ENCODE data around the gene PATJ.
"Not testable (repeated sequence)": the region's sequence is repeated elsewhere in the genome, so short reads cannot be mapped to it uniquely, and the experiment has no call there.

Gene PATJ

GRCh38 chr1:61887931-61888564, 145.8 kb downstream of the PATJ start:
- no peak for DNase-seq

GRCh38 chr1:61888808-61889207, 146.5 kb downstream of the PATJ start:
- no peak for DNase-seq

- not testable (repeated sequence) for DNase-seq
Measured at GRCh38 chr1:61890435-61890834, 148.2 kb downstream of the PATJ start.

GRCh38 chr1:61892977-61893376, 150.7 kb downstream of the PATJ start:
- no peak for DNase-seq

- DNase-seq, result not testable (repeated sequence)
Measured at GRCh38 chr1:61894296-61894695, 152.0 kb downstream of the PATJ start.

- no peak for DNase-seq
Measured at GRCh38 chr1:61895175-61895574, 152.9 kb downstream of the PATJ start.

- no peak for DNase-seq
Measured at GRCh38 chr1:61898658-61899057, 156.4 kb downstream of the PATJ start.

- no peak for DNase-seq
Measured at GRCh38 chr1:61904354-61904753, 162.1 kb downstream of the PATJ start.

GRCh38 chr1:61907102-61907501, 164.8 kb downstream of the PATJ start:
- DNase-seq, result no peak

GRCh38 chr1:61910035-61910434, 167.8 kb downstream of the PATJ start:
- DNase-seq, result no peak

- DNase-seq, result no peak
Measured at GRCh38 chr1:61914823-61915482, 172.7 kb downstream of the PATJ start.

GRCh38 chr1:61921435-61921834, 179.2 kb downstream of the PATJ start:
- no peak for DNase-seq

- DNase-seq, result no peak
Measured at GRCh38 chr1:61922950-61923480, 180.7 kb downstream of the PATJ start.

- no peak for DNase-seq
Measured at GRCh38 chr1:61925591-61926298, 183.5 kb downstream of the PATJ start.

GRCh38 chr1:61926597-61926996, 184.3 kb downstream of the PATJ start:
- no peak for DNase-seq

- DNase-seq, result no peak
Measured at GRCh38 chr1:61930116-61930645, 187.9 kb downstream of the PATJ start.

GRCh38 chr1:61931587-61932279, 189.5 kb downstream of the PATJ start:
- no peak for DNase-seq

- DNase-seq, result no peak
Measured at GRCh38 chr1:61935516-61935915, 193.2 kb downstream of the PATJ start.

- DNase-seq, result no peak
Measured at GRCh38 chr1:61936839-61937238, 194.6 kb downstream of the PATJ start.

GRCh38 chr1:61941794-61942193, 199.5 kb downstream of the PATJ start:
- no peak for DNase-seq

- no peak for DNase-seq
Measured at GRCh38 chr1:61942856-61943255, 200.6 kb downstream of the PATJ start.

- DNase-seq, result not testable (repeated sequence)
Measured at GRCh38 chr1:61948685-61949084, 206.4 kb downstream of the PATJ start.

GRCh38 chr1:61950418-61950817, 208.1 kb downstream of the PATJ start:
- no peak for DNase-seq

Measured in NCI-H2029 (cell line).